ENCODE measurements around the gene PAIP2.
"Not testable (repeated sequence)": the region's sequence is repeated elsewhere in the genome, so short reads cannot be mapped to it uniquely, and the experiment has no call there.

The PAIP2 gene

GRCh38 chr5:139315056-139315615 is 26.5 kb upstream of the PAIP2 start:
- DNase-seq (ENCODE audit: low read depth in 2 of 2): no peak

DNA sequence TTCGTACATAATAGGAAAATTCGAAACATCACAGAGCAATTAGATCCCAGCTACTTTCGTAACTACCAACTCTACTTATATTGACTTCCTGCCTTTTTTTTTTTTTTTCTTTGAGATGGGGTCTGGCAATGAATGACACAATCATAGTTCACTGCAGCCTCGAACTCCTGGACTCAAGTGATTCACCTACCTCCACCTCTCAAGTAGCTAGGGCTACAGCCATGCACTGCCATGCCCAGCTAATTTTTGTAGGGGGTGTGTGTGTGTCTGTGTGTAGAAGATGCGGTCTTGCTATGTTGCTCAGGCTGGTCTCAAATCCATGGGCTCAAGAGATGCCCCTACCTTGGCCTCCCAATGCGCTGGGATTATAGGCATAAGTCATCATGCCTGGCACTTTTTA is 5.8 kb upstream of the PAIP2 start:
- no peak for DNase-seq (ENCODE audit: low read depth in 2 of 2)

DNA sequence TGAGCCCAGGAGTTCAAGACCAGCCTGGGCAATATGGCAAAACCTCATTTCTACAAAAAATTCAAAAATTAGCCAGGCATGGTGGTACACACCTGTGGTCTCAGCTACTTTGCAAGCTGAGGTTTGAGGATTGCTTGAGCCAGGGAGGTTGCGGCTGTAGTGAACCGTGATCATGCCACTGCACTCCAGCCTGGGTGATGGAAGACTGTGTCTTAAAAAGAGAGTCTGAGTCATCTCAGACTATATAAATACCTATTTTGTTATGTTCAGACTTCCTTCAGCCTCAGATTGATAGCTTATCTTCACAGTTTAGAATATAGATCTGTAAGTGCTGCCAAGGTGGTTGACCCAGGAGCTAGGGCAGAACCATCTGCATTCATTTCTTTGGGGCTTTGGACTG is 1.6 kb upstream of the PAIP2 start:
- no peak for DNase-seq (ENCODE audit: low read depth in 2 of 2)

DNA sequence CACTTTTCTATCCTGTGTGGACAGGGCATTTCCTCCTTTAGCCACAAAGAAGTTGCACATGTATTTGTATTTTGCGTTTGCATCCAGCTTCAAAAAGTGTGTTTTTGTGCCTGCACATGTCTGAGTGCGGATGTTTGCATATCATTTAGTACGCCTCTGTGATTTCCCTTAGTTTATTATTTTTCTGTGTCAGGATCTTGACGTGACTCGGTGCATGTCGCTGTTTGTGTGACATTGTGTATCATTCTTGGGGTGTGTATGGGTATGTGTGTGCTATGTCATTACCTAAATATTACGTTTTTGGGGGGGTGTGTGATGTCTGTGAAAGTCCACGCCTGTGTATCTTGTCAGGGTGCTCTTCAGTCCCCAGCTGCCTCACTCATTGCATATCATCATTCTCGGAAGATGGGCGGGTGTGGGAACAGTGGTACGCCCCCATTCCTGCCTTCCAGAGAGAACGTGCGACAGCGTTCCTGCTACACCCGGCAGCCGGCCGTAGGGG is 416 bp upstream of the PAIP2 start:
- DNase-seq (ENCODE audit: low read depth in 2 of 2): no peak

- no peak for DNase-seq (ENCODE audit: low read depth in 2 of 2)
Observed at GRCh38 chr5:139342423-139342723, 719 bp downstream of the PAIP2 start.

GRCh38 chr5:139343476-139343875 is 1.8 kb downstream of the PAIP2 start:
- DNase-seq (ENCODE audit: low read depth in 2 of 2): no peak

- no peak for DNase-seq (ENCODE audit: low read depth in 2 of 2)
Observed at GRCh38 chr5:139344177-139344576, 2.5 kb downstream of the PAIP2 start.

GRCh38 chr5:139345442-139345841 is 3.8 kb downstream of the PAIP2 start:
- not testable (repeated sequence) for DNase-seq (ENCODE audit: low read depth in 2 of 2)

DNA sequence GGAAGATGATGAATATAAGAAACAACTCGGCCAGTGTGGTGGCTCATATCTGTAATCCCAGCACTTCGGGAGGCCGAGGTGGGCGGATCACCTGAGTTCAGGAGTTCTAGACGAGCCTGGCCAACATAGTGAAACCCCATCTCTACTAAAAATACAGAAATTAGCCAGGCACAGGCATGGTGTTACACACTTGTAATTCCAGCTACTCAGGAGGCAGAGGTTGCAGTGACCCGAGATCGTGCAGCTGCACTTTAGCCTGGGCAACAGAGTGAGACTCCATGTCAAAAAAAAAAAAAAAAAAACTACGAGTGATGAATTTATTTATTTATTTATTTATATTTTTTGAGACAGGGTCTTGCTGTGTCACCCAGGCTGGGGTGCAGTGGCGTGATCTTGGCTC is 6.2 kb downstream of the PAIP2 start:
- DNase-seq (ENCODE audit: low read depth in 2 of 2): not testable (repeated sequence)

DNA sequence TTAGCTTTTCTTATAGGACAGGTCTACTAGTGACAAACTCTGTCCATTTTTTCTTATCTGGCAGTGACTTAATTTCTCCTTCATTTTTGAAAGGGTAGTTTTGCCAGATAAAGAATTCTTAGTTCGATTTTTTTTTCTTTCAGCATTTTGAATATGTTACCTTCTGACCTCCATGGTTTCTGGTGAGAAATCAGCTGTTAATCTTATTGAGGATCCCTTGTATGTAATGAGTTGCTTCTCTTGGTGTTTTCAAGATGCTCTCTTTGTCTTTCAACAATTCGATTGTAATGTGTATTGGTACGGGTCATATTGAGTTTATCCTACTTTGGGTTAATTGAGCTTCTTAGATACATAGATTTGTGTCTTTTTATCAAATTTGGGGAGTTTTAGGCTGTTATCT is 12.5 kb downstream of the PAIP2 start:
- no peak for DNase-seq (ENCODE audit: low read depth in 2 of 2)

DNA sequence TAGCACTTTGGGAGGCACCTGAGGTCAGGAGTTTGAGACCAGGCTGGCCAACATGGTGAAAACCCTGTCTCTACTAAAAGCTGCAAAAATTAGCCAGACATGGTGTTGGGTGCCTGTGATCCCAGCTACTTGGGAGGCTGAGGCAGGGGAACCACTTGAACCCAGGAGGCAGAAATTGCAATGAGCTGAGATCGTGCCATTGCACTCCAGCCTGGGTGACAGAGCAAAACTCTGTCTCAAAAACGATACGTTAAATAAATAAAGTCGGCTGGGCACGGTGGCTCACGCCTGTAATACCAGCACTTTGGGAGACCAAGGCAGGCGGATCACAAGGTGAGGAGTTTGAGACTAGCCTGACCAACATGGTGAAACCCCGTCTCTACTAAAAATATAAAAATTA is 14.2 kb downstream of the PAIP2 start:
- not testable (repeated sequence) for DNase-seq (ENCODE audit: low read depth in 2 of 2)

GRCh38 chr5:139358064-139358463 is 16.4 kb downstream of the PAIP2 start:
- no peak for DNase-seq (ENCODE audit: low read depth in 2 of 2)

DNA sequence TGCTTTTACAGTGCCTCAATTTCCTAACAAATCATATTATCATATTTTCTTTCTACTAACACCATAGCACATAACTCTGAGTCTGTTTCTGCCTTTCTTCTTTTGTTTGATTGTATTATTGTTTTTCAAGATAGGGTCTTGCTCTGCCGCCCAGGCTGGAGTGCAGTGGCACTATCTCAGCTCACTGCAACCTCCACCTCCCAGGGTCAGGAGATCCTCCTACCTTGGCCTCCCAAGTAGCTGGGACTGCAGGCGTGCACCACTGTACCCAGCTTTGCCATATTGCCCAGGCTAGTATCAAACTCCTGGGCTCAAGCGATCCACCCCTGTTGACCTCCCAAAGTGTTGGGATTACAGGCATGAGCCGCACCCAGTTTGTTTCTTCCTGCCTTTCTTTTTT is 18.7 kb downstream of the PAIP2 start:
- DNase-seq (ENCODE audit: low read depth in 2 of 2): no peak

DNA sequence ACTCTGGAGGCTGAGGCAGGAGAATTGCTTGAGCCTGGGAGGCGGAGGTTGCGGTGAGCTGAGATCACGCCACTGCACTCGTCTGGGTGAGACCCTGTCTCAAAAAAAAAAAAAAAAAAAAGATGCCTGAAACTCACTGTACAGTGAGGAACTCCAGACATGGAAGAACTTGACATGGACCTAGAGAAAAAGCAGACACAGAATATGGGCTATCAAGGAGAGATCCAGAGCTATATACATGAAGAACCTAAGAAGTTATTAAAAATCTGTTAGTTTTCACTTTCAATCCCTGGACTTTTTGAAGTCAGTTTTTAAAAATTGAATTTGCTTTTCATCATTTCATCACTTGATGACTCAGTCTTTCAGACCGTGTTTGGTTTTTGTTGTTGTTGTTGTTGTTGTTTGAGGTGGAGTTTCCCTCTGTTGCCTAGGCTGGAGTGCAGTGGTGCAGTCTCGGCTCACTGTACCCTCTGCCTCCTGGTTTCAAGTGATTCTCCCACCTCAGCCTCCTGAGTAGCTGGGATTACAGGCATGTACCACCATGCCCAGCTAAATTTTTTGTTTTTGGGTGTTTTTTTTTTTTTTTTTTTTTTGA is 20.3 kb downstream of the PAIP2 start:
- no peak for DNase-seq (ENCODE audit: low read depth in 2 of 2)

GRCh38 chr5:139363937-139364336 is 22.3 kb downstream of the PAIP2 start:
- no peak for DNase-seq (ENCODE audit: low read depth in 2 of 2)

DNA sequence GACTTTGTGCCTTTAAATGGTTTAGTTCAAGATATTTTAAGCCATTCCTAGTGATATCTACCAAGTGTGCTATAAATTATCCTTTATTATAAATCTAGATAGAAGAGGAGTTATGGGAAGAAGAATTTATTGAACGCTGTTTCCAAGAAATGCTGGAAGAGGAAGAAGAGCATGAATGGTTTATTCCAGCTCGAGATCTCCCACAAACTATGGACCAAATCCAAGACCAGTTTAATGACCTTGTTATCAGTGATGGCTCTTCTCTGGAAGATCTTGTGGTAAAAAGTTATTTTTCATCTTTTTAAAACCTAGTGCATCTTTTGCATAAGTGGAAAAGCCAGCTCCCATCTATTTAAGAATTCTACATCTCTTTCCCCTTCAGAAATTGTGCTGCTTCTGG is 22.8 kb downstream of the PAIP2 start:
- no peak for DNase-seq (ENCODE audit: low read depth in 2 of 2)

DNA sequence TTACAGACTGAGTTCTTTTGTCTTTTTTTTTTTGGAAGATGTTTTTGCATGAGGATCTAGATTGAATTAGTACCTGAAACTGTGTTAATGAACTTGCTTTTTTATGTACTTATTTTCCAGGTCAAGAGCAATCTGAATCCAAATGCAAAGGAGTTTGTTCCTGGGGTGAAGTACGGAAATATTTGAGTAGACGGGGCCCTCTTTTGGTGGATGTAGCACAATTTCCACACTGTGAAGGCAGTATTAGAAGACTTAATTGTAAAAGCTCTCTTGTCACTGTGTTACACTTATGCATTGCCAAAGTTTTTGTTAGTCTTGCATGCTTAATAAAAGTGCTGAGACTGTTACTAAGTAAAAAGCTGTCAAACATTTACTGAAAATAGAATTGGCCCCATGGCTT is 27.0 kb downstream of the PAIP2 start:
- no peak for DNase-seq (ENCODE audit: low read depth in 2 of 2)

- DNase-seq (ENCODE audit: low read depth in 2 of 2): peak; percentile 23 to 25
Observed at GRCh38 chr5:139369181-139369580, 27.5 kb downstream of the PAIP2 start.

- no peak for DNase-seq (ENCODE audit: low read depth in 2 of 2)
Observed at GRCh38 chr5:139371482-139372435, 30.1 kb downstream of the PAIP2 start.

DNA sequence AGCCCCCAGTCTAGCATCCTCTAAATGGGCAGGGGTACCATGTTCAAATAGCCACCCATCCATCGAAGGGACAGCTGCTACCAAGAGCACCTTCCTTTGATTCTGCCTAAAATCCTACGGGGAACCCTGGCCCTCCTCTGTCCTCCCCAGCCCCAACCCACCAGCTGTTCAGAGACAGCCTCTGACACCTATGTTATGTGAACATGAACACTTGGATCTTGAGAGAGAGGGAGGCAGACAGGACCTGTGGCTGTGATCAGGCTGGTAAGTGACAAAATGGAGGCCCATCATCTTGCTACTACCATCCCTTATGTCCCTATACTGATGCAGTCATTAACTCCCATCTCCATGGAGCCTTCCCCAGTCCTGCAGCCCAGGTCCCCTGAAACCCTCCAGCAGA is 33.3 kb downstream of the PAIP2 start:
- DNase-seq (ENCODE audit: low read depth in 2 of 2): no peak

GRCh38 chr5:139376364-139376763 is 34.7 kb downstream of the PAIP2 start:
- no peak for DNase-seq (ENCODE audit: low read depth in 2 of 2)

DNA sequence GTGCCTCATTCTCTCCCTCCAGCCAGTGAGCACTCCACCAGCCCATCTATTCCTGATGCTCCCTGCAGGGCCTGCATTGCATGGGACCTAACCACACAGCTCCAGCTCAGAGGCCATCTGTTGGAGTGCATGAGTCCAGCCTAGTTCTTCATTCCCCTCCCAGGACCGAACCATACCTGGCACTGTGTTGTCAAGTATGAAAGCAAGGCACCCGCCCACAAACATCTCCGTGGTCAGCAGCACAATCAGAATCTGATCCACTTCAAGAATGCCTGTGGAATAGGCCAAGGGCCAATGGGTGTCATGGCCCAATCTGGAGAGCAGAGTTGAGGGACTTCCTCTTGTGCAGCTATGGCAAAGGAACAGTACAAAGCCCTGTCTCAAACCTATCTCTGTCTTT is 35.6 kb downstream of the PAIP2 start:
- DNase-seq (ENCODE audit: low read depth in 2 of 2): no peak

Measured in fibroblast of skin of left biceps (primary cell).